ENCODE measurements around the gene PCBD2.

The PCBD2 gene

GRCh38 chr5:135004376-135004775 lies 99.4 kb downstream of the PCBD2 start:
- no peak for TF ChIP-seq CTCF (IDR thresholded peaks at IDR 0.05; ENCODE audit: low read depth, low read length)
- no peak for DNase-seq
- Histone ChIP-seq H3K36me3 (no peaks in the 10 kb centered on the region), H3K4me1 (no peaks in the 10 kb centered on the region), H3K4me3 (ENCODE audit: low read depth, low read length) (no peak overlapping the region), H3K27me3 (no peaks in the 10 kb centered on the region), H3K9me3 (no peaks in the 10 kb centered on the region)

GRCh38 chr5:135005076-135005475 lies 100.1 kb downstream of the PCBD2 start:
- Histone ChIP-seq H3K36me3 (no peaks in the 10 kb centered on the region), H3K4me1 (no peaks in the 10 kb centered on the region), H3K4me3 (ENCODE audit: low read depth, low read length) (no peak overlapping the region), H3K27me3 (no peaks in the 10 kb centered on the region), H3K9me3 (no peaks in the 10 kb centered on the region)
- no peak for DNase-seq
- TF ChIP-seq CTCF (IDR thresholded peaks at IDR 0.05; ENCODE audit: low read depth, low read length), result no peak

GRCh38 chr5:135007305-135007704 lies 102.4 kb downstream of the PCBD2 start:
- Histone ChIP-seq H3K4me1 (no peaks in the 10 kb centered on the region), H3K36me3 (no peaks in the 10 kb centered on the region), H3K9me3 (no peaks in the 10 kb centered on the region), H3K27me3 (no peaks in the 10 kb centered on the region), H3K4me3 (ENCODE audit: low read depth, low read length) (no peak overlapping the region)
- DNase-seq, result no peak
- no peak for TF ChIP-seq CTCF (IDR thresholded peaks at IDR 0.05; ENCODE audit: low read depth, low read length)

- Histone ChIP-seq H3K36me3 (no peaks in the 10 kb centered on the region), H3K4me1 (no peaks in the 10 kb centered on the region), H3K9me3 (no peaks in the 10 kb centered on the region), H3K27me3 (no peaks in the 10 kb centered on the region), H3K4me3 (ENCODE audit: low read depth, low read length) (no peak overlapping the region)
- no peak for DNase-seq
- TF ChIP-seq CTCF (IDR thresholded peaks at IDR 0.05; ENCODE audit: low read depth, low read length), result no peak
These were observed 102.9 kb downstream of the PCBD2 start for GRCh38 chr5:135007749-135008363.

GRCh38 chr5:135008556-135008955 lies 103.6 kb downstream of the PCBD2 start:
- no peaks in the 10 kb centered on the region for H3K27me3 ChIP-seq
- no peak for TF ChIP-seq CTCF (IDR thresholded peaks at IDR 0.05; ENCODE audit: low read depth, low read length)
- H3K36me3 ChIP-seq, result no peaks in the 10 kb centered on the region
- no peaks in the 10 kb centered on the region for H3K9me3 ChIP-seq
- DNase-seq, result no peak
- H3K4me1 ChIP-seq, result no peaks in the 10 kb centered on the region
- H3K4me3 ChIP-seq (ENCODE audit: low read depth, low read length), result no peak overlapping the region

- no peaks in the 10 kb centered on the region for H3K36me3 ChIP-seq
- DNase-seq, result no peak
- H3K4me1 ChIP-seq, result no peaks in the 10 kb centered on the region
- H3K27me3 ChIP-seq, result no peaks in the 10 kb centered on the region
- H3K9me3 ChIP-seq, result no peaks in the 10 kb centered on the region
- H3K4me3 ChIP-seq (ENCODE audit: low read depth, low read length), result no peak overlapping the region
- no peak for TF ChIP-seq CTCF (IDR thresholded peaks at IDR 0.05; ENCODE audit: low read depth, low read length)
These were observed 104.2 kb downstream of the PCBD2 start for GRCh38 chr5:135008981-135009735.
